Vagina (tissue), 2 donors: Measurements from ENCODE around the gene TF.

Experiments
- CTCF ChIP-seq, 3 experiments: fragments of 450-650 bp in 2 of 3; fragments of 200-600 bp in 1 of 3; sonication (generic) in 1 of 3; IDR thresholded peaks; one replicate each; pipeline ENCODE4 v1.5.1; 2017 to 2019; ENCODE audit warnings: antibody characterized with exemption in 3 of 3, mild to moderate bottlenecking in 2 of 3, moderate library complexity in 2 of 3
- POLR2A ChIP-seq, 2 donors: fragments of 450-650 bp; IDR thresholded peaks; one replicate each; pipeline ENCODE4 v1.6.1; 2017; ENCODE audit warnings: antibody characterized with exemption in 2 of 2, mild to moderate bottlenecking in 2 of 2, moderate library complexity in 2 of 2
- POLR2AphosphoS5 ChIP-seq, 2 donors: sonication (generic); formaldehyde crosslinking; IDR thresholded peaks; one replicate each; pipeline ENCODE4 v1.9.0; 2017; ENCODE audit warnings: antibody characterized with exemption in 2 of 2, mild to moderate bottlenecking in 2 of 2, low read depth in 1 of 2; ENCODE audit not compliant: insufficient read depth in 1 of 2

GRCh38 chr3:133834621-133835417, 88.6 kb downstream of the TF start:
- TF ChIP-seq CTCF (IDR thresholded peaks at IDR 0.05) = no peak
- TF ChIP-seq POLR2A (IDR thresholded peaks at IDR 0.05) = no peak
- no peak for TF ChIP-seq POLR2AphosphoS5 (IDR thresholded peaks at IDR 0.05; ENCODE audit: insufficient read depth in 1 of 2, low read depth in 1 of 2)
